Ramos (cell line): ENCODE results near the gene LRRC26.

Source experiments
- in situ Hi-C: fragments of 300-500 bp; cut with MboI; formaldehyde crosslinking; loops from one replicate; pipeline ENCODE4 v1.14.3; 2022; ENCODE audit warnings: low sequenced_read_pairs; ENCODE audit not compliant: unreplicated experiment

LRRC26 gene

DNA sequence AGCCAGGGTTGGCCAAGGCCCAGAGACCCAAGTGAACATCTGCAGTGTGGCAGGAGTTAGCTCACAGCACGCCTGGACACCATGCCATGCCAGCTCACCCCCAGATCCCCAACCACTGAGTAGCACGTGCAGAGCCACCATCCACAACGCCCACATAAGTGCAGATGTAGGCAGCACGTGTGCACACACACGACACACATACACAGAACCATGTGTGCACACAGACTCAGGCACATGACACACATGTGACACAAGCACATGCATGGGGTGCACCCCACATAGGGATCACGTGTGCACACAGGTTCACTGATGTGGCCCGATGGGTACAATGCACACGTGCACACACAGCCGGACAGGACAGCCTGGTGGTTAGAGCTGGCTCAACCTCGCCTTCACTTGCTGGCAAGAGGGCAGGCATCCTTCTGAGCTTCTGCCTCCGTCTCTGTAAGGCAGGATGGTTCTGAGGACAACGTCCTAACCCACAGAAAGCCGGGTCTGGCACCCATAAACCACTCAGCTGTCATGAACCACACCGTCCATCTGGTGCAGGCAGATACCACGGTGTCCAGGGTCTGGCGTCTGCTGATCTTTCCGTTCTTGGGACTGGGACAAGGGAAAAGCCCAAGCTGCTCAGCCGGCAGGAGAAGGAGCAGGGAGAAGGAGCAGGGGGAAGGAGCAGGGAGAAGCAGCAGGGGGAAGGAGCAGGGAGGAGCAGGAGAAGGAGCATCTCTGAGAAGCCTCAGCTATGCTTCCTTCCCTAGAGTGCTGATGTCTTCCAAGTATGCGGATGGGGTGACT lies 12.0 kb downstream of the LRRC26 start:
- in situ Hi-C loops: no loop called here

DNA sequence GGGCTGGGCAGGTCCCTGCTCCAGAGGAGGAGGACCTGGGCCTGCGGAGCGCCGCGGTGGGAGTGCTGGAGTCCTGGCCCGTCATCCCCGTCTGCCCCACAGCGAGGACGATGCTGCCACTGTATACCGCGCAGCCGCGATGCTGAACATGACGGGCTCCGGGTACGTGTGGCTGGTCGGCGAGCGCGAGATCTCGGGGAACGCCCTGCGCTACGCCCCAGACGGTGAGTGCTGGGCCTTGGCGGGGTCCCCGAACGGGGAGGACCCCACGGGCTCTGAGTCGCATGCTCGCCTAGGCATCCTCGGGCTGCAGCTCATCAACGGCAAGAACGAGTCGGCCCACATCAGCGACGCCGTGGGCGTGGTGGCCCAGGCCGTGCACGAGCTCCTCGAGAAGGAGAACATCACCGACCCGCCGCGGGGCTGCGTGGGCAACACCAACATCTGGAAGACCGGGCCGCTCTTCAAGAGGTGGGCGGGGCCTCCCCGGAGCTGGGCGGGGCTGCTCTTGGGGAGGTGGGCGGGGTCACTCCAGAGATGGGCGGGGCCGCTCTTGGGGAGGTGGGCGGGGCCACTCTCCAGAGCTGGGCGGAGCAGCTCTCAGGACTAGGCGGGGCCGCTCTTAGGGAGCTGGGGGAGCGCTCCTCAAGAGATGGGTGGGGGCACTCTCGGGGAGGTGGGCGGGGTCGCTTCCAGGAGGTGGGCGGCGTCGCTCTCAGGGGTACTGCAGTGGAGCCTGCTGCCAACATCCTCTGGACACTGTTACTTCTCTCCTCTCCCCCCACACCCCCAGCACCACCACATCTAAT lies 13.1 kb downstream of the LRRC26 start:
- in situ Hi-C loops: no loop called here

DNA sequence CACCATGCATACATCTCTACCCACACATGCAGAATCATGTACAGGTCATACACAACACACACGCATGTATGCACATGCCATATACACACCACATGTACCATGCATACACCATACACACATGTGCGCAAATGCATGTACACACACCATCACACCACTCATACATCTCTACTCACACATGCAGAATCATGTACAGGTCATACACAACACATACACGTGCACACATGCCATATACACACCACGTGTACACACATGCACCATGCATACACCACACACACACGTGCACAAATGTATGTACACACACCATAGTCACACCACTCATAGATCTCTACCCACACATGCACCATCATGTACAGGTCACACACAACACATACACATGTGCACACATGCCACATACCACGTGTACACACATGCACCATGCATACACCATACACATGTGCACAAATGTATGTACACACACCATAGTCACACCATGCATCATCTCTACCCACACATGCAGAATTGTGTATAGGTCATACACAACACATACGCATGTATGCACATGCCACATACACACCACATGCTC lies 16.9 kb downstream of the LRRC26 start:
- in situ Hi-C loops: no loop called here

DNA sequence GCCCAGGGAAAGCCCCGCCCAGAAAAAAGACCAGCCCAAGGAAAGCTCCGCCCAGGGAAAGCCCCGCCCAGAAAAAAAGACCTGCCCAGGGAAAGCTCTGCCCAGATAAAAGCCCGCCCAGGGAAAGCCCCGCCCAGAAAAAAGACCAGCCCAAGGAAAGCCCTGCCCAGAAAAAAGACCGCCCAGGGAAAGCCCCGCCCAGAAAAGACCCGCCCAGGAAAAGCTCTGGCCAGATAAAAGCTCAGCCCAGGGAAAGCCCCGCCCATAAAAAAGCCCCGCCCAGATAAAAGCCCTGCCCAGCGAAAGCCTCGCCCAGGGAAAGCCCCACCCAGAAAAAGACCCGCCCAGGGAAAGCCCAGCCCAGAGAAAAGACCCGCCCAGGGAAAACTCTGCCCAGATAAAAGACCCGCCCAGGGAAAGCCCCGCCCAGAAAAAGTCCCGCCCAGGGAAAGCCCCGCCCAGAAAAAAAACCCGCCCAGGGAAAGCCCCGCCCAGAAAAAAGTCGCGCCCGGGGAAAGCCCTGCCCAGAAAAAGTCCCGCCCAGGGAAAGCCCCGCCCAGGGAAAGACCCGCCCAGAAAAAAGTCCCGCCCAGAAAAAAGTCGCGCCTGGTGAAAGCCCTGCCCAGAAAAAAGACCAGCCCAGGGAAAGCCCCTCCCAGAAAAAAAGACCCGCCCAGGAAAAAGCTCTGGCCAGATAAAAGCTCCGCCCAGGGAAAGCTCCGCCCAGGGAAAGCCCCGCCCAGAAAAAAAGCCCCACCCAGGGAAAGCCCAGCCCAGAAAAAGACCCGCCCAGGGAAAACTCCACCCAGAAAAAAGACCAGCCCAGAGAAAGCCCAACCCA lies 19.0 kb downstream of the LRRC26 start:
- in situ Hi-C loops: no loop called here

DNA sequence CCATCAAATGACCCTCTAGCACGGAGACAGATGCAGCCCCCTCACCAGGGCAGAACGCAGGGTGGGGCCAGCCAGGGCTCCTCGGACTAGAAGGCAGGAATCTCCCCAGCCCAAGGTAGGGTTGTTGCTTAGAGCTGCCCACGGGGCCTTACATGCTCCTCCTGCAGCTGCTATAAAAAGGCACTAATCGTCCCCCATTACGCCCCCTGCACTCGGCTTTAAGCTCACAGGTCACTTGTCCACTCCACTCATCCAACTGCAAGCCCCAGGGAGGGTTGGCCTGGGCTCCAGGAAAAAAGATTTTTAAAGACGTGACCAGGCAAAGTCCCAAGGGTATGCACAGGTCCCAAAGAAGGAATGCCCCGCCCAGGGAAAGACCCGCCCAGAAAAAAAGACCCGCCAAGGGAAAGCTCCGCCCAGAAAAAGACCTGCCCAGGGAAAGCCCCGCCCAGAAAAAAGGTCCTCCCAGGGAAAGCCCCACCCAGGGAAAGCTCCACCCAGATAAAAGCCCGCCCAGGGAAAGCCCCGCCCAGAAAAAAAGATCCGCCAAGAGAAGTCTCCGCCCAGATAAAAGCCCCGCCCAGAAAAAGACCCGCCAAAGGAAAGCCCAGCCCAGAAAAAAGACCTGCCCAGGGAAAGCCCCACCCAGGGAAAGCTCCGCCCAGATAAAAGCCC lies 19.8 kb downstream of the LRRC26 start:
- in situ Hi-C loops: no loop called here

DNA sequence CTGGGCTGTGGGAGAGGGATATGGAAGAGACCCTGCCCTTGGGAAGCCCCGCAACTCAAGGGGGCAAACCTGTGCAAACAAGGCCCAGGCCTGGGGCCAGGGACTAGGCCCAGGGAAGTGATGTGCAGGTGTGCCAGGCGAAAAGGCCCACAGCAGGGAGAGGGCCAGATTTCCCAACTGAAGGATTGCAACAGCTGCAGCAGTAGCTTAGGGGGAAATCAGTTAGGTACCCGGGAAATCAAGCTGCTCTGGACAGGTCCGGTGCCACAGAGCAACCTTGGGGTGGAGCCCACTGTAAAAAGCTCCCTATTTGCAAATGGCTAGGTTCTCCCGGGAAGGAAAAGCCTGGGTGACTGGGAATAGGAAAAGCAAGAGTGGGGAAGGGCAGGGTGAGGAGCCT lies 20.5 kb downstream of the LRRC26 start:
- in situ Hi-C loops: no loop called here

DNA sequence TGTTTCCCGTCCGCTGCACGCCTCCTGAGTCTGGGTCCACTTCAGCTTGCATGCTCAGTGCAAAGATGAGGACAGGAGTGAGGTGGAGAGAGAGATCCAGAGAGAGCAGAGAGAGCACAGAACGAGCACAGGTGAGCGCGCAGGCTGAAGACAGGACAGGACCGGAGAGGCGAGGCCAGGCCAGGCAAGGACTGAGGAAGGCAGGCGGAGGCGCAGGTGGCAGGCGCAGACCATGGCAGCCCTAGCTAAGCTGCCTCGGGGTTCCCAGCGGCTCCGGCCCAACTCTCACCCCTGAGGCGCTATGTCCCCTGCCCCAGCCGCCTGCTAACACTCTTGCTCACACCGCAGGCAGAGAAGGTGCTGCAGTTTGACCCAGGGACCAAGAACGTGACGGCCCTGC lies 21.2 kb downstream of the LRRC26 start:
- in situ Hi-C loops: no loop called here

DNA sequence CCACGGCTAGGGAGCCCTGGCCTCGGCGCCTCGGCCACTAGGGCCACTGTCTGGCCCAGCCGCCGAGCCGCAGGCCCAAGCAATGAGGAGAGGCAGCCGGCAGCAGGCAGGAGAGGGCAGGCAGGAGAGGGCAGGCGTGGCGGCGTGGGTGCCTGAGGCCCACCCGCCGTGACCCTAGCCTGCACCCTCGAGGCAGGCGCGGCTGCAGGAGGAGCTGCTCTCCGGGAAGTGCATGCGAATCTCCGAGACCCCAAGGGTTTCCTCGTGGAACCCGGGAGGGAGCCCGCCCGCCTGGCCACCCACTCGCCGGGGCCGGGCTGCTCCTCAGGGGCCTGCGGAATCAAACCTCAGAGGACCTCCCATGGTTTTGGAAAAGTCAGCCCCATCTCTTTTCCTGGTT lies 21.6 kb downstream of the LRRC26 start:
- in situ Hi-C loops: no loop called here

DNA sequence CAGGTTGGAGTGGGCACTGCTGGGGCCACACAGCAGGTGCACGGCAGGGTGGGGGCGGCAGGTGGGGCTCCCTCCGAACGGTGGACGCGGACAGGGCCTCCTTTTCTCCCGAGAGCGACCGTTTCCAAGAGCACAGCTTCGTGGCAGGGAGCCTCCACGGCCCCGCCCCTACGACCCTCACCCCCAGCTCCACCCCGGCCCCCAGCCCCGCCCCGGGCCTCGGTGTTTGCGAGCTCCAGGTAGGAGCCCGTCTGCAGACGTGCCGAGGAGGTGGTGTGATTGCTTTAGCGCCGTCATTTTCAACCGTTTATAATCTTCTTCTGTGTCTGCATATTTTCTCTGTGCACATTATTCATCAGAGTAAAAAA lies 22.1 kb downstream of the LRRC26 start:
- in situ Hi-C loops: no loop called here

DNA sequence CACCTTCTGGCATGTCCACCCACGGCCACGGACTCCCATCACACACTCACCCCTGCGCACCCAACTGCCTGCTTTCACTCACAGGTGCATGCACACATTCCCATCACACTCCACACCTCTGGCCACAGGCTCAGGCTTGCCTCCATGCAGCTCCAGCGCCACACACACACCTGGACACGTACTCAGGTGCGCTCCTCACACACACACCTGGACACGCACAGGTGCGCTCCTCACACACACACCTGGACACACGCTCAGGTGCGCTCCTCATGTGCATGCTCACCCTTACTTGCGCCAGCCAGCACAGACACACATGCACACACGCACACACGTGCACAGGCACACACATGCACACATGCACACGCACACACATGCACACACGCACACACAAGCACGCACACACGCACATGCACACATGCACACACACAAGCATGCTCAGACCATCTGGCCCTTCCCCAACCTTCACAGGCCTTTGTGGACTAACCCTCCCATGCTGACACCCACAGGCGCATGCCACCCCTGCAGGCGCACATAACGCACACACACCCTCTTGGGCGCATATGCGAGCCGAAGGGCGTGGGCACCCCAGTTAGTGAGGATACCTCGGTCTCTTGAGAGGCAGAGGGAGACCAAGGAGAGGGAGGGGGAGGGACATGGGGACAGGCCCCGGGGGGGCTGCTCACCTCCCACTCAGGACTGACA lies 22.6 kb downstream of the LRRC26 start:
- in situ Hi-C loops: no loop called here

DNA sequence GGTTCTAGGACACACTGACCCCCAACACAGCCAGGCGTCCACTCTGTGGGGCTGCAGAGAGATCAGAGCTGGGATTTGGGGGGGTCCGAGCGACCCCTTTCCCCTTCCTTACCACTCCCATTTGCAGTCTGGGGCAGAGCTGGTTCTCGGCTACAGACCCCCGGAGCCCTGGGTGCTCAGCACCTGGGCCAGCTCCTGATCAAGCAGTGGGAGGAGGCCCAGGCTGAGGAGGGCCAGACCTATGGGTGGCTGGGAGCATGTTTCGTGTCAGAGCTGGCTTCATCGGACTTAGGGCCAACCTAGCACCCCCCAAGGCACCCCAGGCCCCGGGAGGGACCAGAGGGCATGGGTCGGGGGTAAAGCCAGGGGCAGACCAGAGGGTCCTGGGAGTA lies 23.3 kb downstream of the LRRC26 start:
- in situ Hi-C loops: no loop called here

DNA sequence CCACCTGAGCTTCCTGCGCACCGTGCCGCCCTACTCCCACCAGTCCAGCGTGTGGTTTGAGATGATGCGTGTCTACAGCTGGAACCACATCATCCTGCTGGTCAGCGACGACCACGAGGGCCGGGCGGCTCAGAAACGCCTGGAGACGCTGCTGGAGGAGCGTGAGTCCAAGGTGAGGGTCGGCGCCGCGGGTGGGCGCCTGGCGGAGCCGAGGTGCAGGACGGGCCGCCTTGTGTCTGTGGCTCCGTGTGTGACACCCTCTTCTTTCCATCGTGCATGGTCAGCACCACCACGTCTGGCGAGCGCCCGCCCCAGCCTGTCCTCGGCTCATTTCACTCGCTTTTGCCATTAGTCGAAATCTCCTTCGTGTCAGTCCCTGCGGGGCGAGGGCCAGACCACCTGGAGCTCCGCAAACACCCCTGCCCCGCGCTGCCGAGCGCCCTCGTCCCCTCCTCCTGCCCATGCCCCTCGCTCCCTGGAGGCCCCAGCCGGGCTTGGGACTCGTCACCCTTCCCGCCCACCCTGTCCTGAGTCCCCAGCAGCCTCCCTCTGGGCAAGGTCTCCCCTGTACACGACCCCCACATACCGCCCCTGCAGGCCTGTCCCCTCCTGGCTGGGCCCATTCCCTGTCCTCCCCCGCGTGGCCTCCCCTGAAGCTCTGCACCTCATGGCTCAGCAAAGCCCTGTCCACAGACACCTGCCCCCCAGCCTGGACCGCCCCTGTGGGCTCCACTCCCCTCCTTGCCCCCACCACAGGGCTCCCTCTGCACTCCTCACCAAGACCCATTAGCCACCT lies 23.9 kb downstream of the LRRC26 start:
- in situ Hi-C loops: no loop called here

DNA sequence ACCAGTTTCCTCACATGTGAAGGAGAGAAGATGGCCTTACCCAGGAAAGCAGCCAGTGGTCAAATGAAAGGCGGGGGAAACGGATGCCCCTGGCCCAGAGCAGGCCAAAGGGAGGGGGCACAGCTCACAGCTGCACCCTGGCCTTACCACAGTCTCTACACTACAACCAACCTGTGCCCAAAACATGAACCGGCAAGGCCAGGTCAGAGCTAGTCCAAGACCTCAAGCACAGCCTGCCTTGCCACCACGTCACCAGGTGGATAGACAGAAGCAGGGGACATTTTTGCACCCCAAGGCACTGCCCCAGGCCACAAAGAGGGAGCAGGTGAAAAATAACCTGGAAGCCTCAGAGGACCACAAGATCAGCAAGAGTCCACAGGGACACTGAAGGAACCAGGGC lies 26.4 kb downstream of the LRRC26 start:
- in situ Hi-C loops: no loop called here

DNA sequence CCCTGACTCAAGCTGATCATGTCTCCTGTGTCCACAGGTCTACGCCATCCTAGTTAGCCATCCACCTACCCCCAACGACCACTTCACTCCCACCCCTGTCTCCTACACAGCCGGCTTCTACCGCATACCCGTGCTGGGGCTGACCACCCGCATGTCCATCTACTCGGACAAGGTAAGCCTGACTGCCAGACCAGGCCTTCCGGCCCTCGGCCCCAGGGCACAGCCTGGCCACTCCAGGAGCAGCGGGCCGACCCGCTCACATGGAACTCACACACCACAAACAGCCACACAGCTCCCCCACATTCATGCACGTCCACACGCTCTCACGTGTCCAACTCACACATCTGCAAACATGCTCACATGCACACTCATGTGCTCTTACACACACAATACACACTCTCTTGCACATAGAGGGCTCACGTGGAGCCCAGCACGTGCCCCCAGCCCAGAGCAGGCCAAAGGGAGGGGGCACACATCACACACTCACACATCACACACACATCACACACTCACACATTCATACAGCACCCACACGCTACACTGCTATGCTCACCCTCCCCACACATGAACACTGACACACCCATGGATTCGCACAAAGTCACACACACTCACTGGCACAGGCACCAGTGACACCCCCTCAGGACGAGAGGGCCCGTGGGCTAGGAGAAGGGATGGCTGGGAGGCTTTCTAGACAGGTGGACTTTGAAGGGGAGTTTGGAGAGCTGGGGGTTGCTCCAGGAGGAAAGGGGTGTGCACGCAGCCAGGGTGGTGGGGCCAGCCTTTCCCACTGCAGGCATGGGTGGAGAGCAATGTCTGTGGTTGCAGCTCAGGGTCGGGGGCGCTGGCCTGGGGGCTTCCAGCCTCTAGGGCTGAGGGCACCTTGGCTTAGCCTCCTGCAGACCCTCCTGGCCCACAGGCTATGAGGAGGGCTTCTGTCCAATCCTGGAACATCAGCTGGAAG lies 27.6 kb downstream of the LRRC26 start:
- in situ Hi-C loops: no loop called here

DNA sequence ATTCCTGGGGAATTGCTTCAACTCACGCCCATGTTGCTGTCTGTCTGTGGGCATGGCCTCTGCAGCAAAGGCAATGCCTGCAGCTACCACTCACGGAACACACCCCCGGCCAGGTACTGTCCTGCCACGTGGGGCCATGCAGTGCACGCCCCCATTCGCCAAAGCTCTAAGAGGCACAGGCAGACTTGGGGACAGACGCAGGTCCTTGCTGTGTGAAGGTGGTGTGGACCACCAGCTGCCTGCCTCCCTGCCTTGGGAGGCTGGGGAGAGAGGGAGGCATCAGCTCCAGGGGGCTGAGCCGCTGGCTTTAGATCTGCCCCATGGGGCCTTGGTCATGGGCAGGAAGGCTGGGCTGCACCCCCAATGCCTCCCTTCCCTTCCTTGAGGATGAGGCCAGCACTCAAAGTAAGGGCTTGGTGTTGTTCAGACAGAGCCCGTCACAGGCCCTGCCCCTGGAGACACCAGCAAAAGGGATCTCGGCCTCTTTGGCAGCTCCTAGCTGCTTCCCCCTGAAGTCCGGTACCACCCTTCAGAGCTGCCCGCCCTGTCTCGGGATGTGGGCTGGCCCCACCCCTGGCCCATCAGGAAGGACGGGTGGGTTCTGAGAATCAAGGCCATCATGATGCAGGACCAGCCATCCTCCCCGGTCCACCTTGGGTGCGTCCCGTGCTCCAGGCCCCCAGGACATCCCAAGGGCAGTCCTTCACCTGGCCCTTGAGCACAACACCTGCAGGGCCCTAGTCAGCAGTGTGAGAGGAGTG lies 28.6 kb downstream of the LRRC26 start:
- in situ Hi-C loops: no loop called here

DNA sequence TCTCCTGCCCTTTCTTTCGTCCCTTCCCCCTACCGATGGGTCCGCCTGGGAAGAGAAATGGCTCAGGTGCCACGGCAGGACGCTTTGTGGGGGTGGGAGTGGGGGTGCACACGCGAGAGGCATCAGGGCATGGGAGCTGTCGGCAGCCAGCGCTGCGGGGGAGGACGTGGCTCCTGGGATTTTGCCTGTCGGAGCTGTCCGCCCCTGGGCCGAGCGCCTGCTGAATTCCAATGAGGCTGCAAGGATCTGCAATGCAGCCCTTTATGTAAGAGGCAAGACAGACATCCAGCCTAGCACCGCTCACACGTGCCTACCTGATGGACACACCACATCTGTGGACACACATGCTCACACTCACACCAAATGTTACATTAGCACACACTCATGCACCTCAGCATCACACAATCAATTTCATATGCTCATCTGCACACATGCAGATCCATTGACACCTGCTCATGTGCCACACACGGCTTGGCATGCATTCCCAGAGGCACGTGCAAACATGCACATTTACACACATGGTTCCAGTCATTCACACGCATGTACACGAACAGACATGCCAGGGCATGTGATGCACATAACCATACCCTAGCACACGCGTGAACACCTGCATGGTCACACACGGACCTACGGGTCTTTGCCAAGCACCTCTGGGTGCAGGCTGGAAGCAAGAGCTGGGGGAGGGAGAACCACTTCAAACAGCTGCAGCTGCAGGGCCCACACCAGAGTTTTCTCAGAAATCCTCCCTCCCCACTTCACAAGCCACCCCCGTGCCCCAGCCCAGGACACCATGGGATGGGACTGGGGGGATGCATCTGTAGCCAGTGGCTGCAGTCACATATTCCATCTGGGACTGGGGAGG lies 29.5 kb downstream of the LRRC26 start:
- in situ Hi-C loops: no loop called here
